ENCODE results near the gene EFL1. TPM values are rescaled to one million over a fixed set of nuclear protein-coding genes. Genes with fewer than 3 reads are reported as not detected.

The EFL1 gene
- total and polyA plus RNA-seq, 2 of the 8 experiments (the other 6 are each of a cell fraction or from before 2014, with no cell fraction given) = 10.8 to 31.5 TPM

GRCh38 chr15:82275410-82275809 is 12.9 kb upstream of the EFL1 start:
- H3K14ac ChIP-seq (ENCODE audit: insufficient read length) = no peak overlapping the region
- no peaks in the 10 kb centered on the region for H4K20me1 ChIP-seq (replicated peaks in 1 of 2; ENCODE audit: control insufficient read depth in 1 of 2, insufficient read depth in 2 of 2, low read length in 2 of 2)
- H2BK120ac ChIP-seq (replicated peaks; ENCODE audit: low read depth, low read length) = no peak overlapping the region
- no peak overlapping the region for H3K56ac ChIP-seq (replicated peaks; ENCODE audit: insufficient read length, low read depth, low read length)
- H2AK5ac ChIP-seq (ENCODE audit: low read depth, low read length) = no peak overlapping the region
- peaks cover 6 to 10% of the 10 kb centered on the region in 2 experiments; a peak in 2 of 4 replicates for H3K9me3 ChIP-seq (ENCODE audit: insufficient read depth in 2 of 2, low read depth in 1 of 2, low read length in 1 of 2)
- H3K4ac ChIP-seq (replicated peaks; ENCODE audit: insufficient read length, low read depth, low read length) = no peak overlapping the region
- no peak overlapping the region for H2BK20ac ChIP-seq (ENCODE audit: low read length)
- CTCF ChIA-PET (ENCODE audit: partially characterized antibody) = no interaction called here
- H3K79me2 ChIP-seq (ENCODE audit: control insufficient read depth in 1 of 2, insufficient read depth in 2 of 2, low read length in 2 of 2) = no peaks in the 10 kb centered on the region
- H3K23me2 ChIP-seq (ENCODE audit: low read depth, low read length) = no peaks in the 10 kb centered on the region
- no peak overlapping the region for H2BK12ac ChIP-seq (ENCODE audit: low read depth, low read length)
- no peak for DNase-seq (ENCODE audit: low read depth in 1 of 2, low spot score in 2 of 2)
- no peak overlapping the region for H3K27ac ChIP-seq (ENCODE audit: low read depth, low read length)
- POLR2A ChIA-PET (ENCODE audit: partially characterized antibody) = no interaction called here
- H3K18ac ChIP-seq (ENCODE audit: extremely low read depth, low read length) = no peak overlapping the region
- H3K36me3 ChIP-seq (ENCODE audit: control insufficient read depth in 2 of 4, insufficient read depth in 4 of 4, low read length in 3 of 4) = 0 out of 8 replicates have a peak, but pooled peaks cover 0 to 5% (median 0%) of the 10 kb centered on the region in 4 experiments
- H3K9ac ChIP-seq (replicated peaks in 1 of 4; ENCODE audit: extremely low read depth in 1 of 4, low read depth in 3 of 4, low read length in 3 of 4) = no peak overlapping the region
- no peak overlapping the region for H3K4me3 ChIP-seq (ENCODE audit: extremely low read depth in 1 of 4, insufficient read depth in 2 of 4, low read depth in 3 of 4, low read length in 4 of 4)
- no peaks in the 10 kb centered on the region for H3K79me1 ChIP-seq (ENCODE audit: low read depth, low read length)
- H3K23ac ChIP-seq (ENCODE audit: insufficient read length) = no peak overlapping the region
- H3K27me3 ChIP-seq (replicated peaks in 1 of 4; ENCODE audit: control insufficient read depth in 3 of 4, extremely low read depth in 1 of 4, insufficient read depth in 3 of 4, low read length in 3 of 4) = no peaks in the 10 kb centered on the region
- no peak overlapping the region for H4K5ac ChIP-seq (ENCODE audit: insufficient read length, low read depth, low read length)
- H2AFZ ChIP-seq (ENCODE audit: low read length) = no peak overlapping the region
- no peak overlapping the region for H3K4me2 ChIP-seq (ENCODE audit: insufficient read depth in 1 of 2, low read depth in 2 of 2, low read length in 2 of 2)
- no peak overlapping the region for H4K8ac ChIP-seq (ENCODE audit: extremely low read depth, insufficient read depth, low read length)
- FAIRE-seq = peak; percentile 62
- H4K91ac ChIP-seq (replicated peaks; ENCODE audit: insufficient read length, low read length) = no peak overlapping the region
- H3K4me1 ChIP-seq (replicated peaks in 1 of 4; ENCODE audit: control insufficient read depth in 3 of 4, insufficient read depth in 4 of 4, low read length in 3 of 4) = no peaks in the 10 kb centered on the region
- H2BK15ac ChIP-seq (ENCODE audit: low read length) = no peak overlapping the region
- H2BK5ac ChIP-seq (ENCODE audit: low read depth, low read length) = no peak overlapping the region
- TF ChIP-seq E2F6 (IDR thresholded peaks at IDR 0.05) (no peak), SP1 (IDR thresholded peaks at IDR 0.05; ENCODE audit: low read depth, low read length) (no peak), TAF1 (IDR thresholded peaks at IDR 0.05; ENCODE audit: low read depth, low read length) (no peak)
